Lung (tissue), 12 donors: ENCODE results near the gene AGER. TPM values are rescaled to one million over a fixed set of nuclear protein-coding genes. Genes with fewer than 3 reads are reported as not detected.
"Not testable (repeated sequence)": the region's sequence is repeated elsewhere in the genome, so short reads cannot be mapped to it uniquely, and the experiment has no call there.

Experiments
- ATAC-seq: fragments of 200-7000 bp; cut with Tn5 transposase; one replicate; pipeline ENCODE4 v1.9.1; 2020; ENCODE audit warnings: moderate number of reproducible peaks; ENCODE audit not compliant: insufficient read depth, low FRiP score
- DNase-seq, 3 donors: peaks; one replicate each; pipeline ENCODE4 v3.0.0-alpha.2; 2013 to 2017
- H3K27ac ChIP-seq, 2 donors: one replicate each; pipeline ENCODE4 v1.5.1; 2013; ENCODE audit warnings: mild to moderate bottlenecking in 2 of 2, moderate library complexity in 2 of 2, control low read depth in 1 of 2, inconsistent platforms in 1 of 2, low read depth in 1 of 2, low read length in 1 of 2
- H3K27me3 ChIP-seq, 3 donors: one replicate each; pipeline ENCODE4 v1.5.1; 2013; ENCODE audit warnings: low read length in 2 of 3; ENCODE audit not compliant: control insufficient read depth in 3 of 3, insufficient read depth in 3 of 3
- H3K36me3 ChIP-seq, 4 donors: one replicate each; pipeline ENCODE4 v1.5.1; 2013; ENCODE audit warnings: low read length in 4 of 4, mild to moderate bottlenecking in 1 of 4, moderate library complexity in 1 of 4; ENCODE audit not compliant: control insufficient read depth in 4 of 4, insufficient read depth in 4 of 4
- H3K4me1 ChIP-seq, 5 donors: one replicate each; pipeline ENCODE4 v1.5.1; 2013; ENCODE audit warnings: low read length in 5 of 5, mild to moderate bottlenecking in 2 of 5, moderate library complexity in 1 of 5; ENCODE audit not compliant: control insufficient read depth in 5 of 5, insufficient read depth in 5 of 5
- H3K4me3 ChIP-seq: one replicate; pipeline ENCODE4 v1.5.1; 2013; ENCODE audit warnings: mild to moderate bottlenecking, control low read depth, moderate library complexity
- H3K9ac ChIP-seq, 2 donors: one replicate each; pipeline ENCODE4 v1.5.1; 2013; ENCODE audit warnings: low read length in 2 of 2, control low read depth in 1 of 2; ENCODE audit not compliant: insufficient read depth in 1 of 2
- H3K9me3 ChIP-seq, 4 donors: one replicate each; pipeline ENCODE4 v1.5.1; 2013; ENCODE audit warnings: low read length in 3 of 4, mild to moderate bottlenecking in 1 of 4, moderate library complexity in 1 of 4; ENCODE audit not compliant: control insufficient read depth in 4 of 4, insufficient read depth in 3 of 4
- CTCF ChIP-seq: IDR thresholded peaks from 2 replicates; pipeline ENCODE4 v1.5.1; 2012; ENCODE audit warnings: mild to moderate bottlenecking; ENCODE audit errors: control extremely low read depth, extremely low read depth
- WGBS, 2 donors: extraction: QIAGEN DNeasy Blood & Tissue Kit; methylation state at CpG; one replicate each; pipeline ENCODE4 v1.1.7; 2013; 5-methylcytosine and 5-hydroxymethylcytosine counted together
- polyA plus RNA-seq, 2 donors: library from polyadenylated mRNA; stranded (reverse); fragments of 200-250 nt; gene quantifications; one replicate each; pipeline ENCODE4 v1.2.1, GENCODE V29; 2013
- total RNA-seq, 2 donors: library from RNA; depleted of rRNA in 1 of 2; stranded (reverse); fragments of >200 nt in 1 of 2; gene quantifications; one replicate each; pipeline ENCODE4 v1.2.1, GENCODE V29; 2014 to 2021
- donor health status: control.
- donor health status: control.
- donor health status: Bipolar disorder and iron deficiency.
- donor health status: healthy.
- donor health status: DM: yes; HTN: yes; CAD: no.

AGER gene
- total and polyA plus RNA-seq, 4 donors: 178 to 1,487 (median 347) TPM

- Histone ChIP-seq H3K27ac (no peak overlapping the region), H3K9me3 (peaks cover 0 to 2% (median 0%) of the 10 kb centered on the region in 4 donors), H3K36me3 (no peaks in the 10 kb centered on the region), H3K9ac (no peak overlapping the region), H3K4me3 (no peak overlapping the region), H3K4me1 (peaks cover 0 to 12% (median 2%) of the 10 kb centered on the region in 5 donors), H3K27me3 (peaks cover 0 to 57% (median 33%) of the 10 kb centered on the region in 3 donors)
- no peak for DNase-seq
- TF ChIP-seq CTCF: no peak
- ATAC-seq: no peak
- 47 to 54% methylated on average over 4 of the region's 4 CpGs for WGBS, 2 donors
These were observed 37.4 kb downstream of the AGER start for GRCh38 chr6:32146687-32147086.

GRCh38 chr6:32146287-32146686 is 37.8 kb downstream of the AGER start:
- WGBS, 2 donors: 83 to 96% methylated on average over 1 of the region's 1 CpG
- H3K27me3 ChIP-seq: peaks cover 0 to 54% (median 31%) of the 10 kb centered on the region in 3 donors
- no peak overlapping the region for H3K27ac ChIP-seq
- peaks cover 0 to 12% (median 2%) of the 10 kb centered on the region in 5 donors for H3K4me1 ChIP-seq
- TF ChIP-seq CTCF: no peak
- H3K36me3 ChIP-seq: no peaks in the 10 kb centered on the region
- no peak for ATAC-seq
- no peak overlapping the region for H3K9ac ChIP-seq
- DNase-seq: no peak
- no peak overlapping the region for H3K4me3 ChIP-seq
- H3K9me3 ChIP-seq: peaks cover 0 to 2% (median 0%) of the 10 kb centered on the region in 4 donors

- Histone ChIP-seq H3K4me1 (peaks cover 0 to 12% (median 0%) of the 10 kb centered on the region in 5 donors), H3K27me3 (peaks cover 0 to 46% (median 23%) of the 10 kb centered on the region in 3 donors)
- not testable (repeated sequence) for H3K27ac ChIP-seq, H3K4me3 ChIP-seq, H3K36me3 ChIP-seq, H3K9me3 ChIP-seq, H3K9ac ChIP-seq, ATAC-seq, DNase-seq
- WGBS, 2 donors: 70 to 71% methylated on average over 7 of the region's 7 CpGs
These were observed 39.8 kb downstream of the AGER start for GRCh38 chr6:32144238-32144637.

GRCh38 chr6:32140420-32141046 is 43.5 kb downstream of the AGER start:
- Histone ChIP-seq H3K27me3 (peaks cover 0 to 26% (median 5%) of the 10 kb centered on the region in 3 donors), H3K4me3 (no peak overlapping the region), H3K27ac (no peak overlapping the region), H3K9me3 (no peaks in the 10 kb centered on the region), H3K4me1 (no peaks in the 10 kb centered on the region), H3K36me3 (no peaks in the 10 kb centered on the region), H3K9ac (no peak overlapping the region)
- ATAC-seq (no peak), DNase-seq (no peak)
- TF ChIP-seq CTCF: no peak
- 65 to 74% methylated on average over 5 of the region's 5 CpGs for WGBS, 2 donors
